Keratinocyte (primary cell): ENCODE results near the gene CLRN2.

ENCODE experiments used
- CTCF ChIP-seq, 3 experiments: IDR thresholded peaks in 1 of 3; conservative IDR thresholded peaks in 1 of 3; optimal IDR thresholded peaks in 1 of 3; 2 replicates in 2 of 3; 3 replicates in 1 of 3; pipeline versions ENCODE3 to v1.5.1; 2011; ENCODE audit warnings: low read length in 3 of 3, mild to moderate bottlenecking in 3 of 3, moderate library complexity in 2 of 3, control low read depth in 1 of 3, inconsistent platforms in 1 of 3; ENCODE audit not compliant: insufficient read depth in 2 of 3; ENCODE audit errors: extremely low read depth in 1 of 3
- EZH2 ChIP-seq: IDR thresholded peaks from one replicate; pipeline ENCODE4 v1.6.1; 2012; ENCODE audit warnings: inconsistent platforms, mild to moderate bottlenecking, low read length, moderate library complexity

GRCh38 chr4:17559709-17560048 is 44.7 kb downstream of the CLRN2 start:
- TF ChIP-seq EZH2 (no peak), CTCF (optimal IDR thresholded peaks at IDR 0.05 in 1 of 3, IDR thresholded peaks at IDR 0.05 in 1 of 3, conservative IDR thresholded peaks at IDR 0.05 in 1 of 3; ENCODE audit: extremely low read depth in 1 of 3, insufficient read depth in 2 of 3, low read length in 3 of 3) (no peak)
